H54 (cell line): Measurements from ENCODE around the gene TRPM5.

Source experiments
- DNase-seq: peaks from one replicate; pipeline ENCODE4 v3.0.0; 2011; ENCODE audit warnings: low spot score, mixed read lengths; ENCODE audit not compliant: insufficient read length
- FAIRE-seq: peaks from 3 replicates; lab custom pipeline; 2011; peaks lifted over from hg19 to GRCh38; lab: Jason Lieb, UNC
- POLR2A ChIP-seq: IDR thresholded peaks from 2 replicates; pipeline ENCODE4 v1.6.1; 2011; ENCODE audit warnings: low read depth, mild to moderate bottlenecking, low read length

Gene TRPM5

DNA sequence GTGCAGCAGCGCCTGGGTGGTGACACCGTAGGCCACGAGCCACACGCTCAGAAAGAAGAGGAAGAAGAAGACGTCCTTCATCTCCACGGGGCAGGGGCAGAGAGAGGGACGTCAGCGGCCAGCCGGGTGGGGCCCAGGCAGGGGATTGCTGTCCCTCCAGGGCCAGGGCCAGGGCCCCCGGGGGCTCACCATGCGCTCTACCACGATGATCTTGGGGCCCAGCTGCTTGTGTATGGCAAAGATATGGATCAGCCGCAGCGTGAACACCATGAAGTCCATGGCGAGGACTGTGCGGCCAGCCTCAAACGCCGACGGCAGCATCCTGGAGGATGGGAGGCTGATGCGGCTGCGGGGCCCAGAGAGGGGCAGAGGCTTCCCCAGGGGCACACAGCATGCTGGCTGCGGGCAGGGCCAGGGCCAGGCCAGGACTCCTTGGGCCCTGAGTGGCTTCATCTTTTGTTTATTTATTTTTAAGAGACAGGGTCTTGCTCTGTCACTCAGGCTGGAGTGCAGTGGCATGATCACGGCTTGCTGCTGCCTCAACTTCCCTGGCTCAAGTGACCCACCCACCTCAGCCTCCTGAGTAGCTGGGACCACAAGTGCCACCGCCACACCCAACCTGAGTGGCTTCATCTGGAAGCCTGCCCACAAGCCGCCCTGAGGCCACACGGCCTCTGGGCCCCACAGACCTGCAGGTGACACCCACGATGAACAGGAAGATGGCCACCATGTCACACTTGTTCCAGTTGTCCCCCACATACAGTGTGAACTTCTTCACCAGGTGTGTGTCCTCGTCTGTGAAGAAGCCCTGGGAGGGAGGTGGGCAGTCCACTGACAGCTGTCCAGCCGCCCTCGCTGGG, 32.6 kb downstream of the TRPM5 start:
- no peak for DNase-seq
- no peak for FAIRE-seq
- no peak for TF ChIP-seq POLR2A

DNA sequence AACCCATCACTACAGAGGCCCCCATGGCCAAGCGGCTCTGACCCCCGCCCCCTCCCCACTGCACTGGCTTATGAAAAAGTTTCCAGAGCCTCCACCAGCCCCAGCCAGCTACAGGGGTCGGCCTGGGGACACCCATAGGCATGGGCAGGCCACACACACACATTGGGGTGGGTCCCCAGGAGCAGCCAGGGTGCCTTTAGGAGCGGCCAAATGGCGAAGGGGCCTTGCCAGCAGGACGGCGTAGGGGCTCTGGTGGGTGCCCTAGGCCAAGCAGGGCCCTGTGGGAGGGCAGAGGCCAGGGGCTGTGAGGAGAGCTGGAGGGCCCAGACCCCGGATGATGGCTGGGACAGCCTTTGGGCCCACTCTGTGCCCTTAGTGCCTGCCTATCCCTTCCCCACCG, 33.7 kb downstream of the TRPM5 start:
- DNase-seq (no peak), FAIRE-seq (no peak)
- TF ChIP-seq POLR2A = no peak

DNA sequence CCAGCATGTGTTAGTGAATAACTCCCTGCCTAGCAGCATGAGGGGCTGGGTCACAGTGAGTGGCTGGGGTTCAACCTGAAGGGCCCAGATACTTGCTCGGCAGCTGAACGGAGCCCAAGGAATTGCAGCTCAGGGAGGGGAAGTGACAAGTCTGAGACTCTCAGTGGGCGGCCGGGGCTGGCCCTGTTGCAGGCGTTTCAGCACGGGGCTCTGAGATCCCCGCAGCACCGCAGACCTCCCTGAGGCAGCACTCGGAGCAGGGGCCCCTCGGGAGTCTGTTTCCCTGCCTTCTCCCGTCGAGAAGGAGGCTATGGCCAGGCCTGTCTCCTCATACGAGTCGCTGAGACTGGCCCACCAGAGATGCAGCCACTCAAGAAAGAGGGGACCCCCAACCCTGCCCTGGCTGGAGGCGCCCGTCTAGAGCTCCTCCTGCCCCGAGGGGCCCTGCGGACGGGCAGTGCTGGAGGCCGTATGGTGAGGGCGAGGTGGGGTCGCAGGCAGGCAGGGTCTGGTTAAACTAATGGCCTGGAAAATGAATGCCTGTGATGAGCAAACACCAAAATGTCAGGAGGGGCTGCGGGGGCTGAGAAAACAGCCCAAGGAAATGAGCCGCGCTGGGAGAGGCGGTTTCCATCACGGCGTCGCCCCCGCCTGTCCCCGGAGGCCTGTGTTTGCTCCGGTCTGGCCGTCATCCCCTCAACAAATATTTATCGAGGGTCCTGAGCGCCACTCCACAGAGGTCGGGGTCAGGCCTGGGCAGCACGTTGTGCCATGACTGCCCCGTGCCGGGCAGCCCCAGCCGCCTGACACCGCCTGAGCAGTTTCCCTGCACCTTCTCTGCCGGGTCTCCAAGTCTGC, 34.5 kb downstream of the TRPM5 start:
- DNase-seq = no peak
- no peak for TF ChIP-seq POLR2A
- FAIRE-seq = no peak

DNA sequence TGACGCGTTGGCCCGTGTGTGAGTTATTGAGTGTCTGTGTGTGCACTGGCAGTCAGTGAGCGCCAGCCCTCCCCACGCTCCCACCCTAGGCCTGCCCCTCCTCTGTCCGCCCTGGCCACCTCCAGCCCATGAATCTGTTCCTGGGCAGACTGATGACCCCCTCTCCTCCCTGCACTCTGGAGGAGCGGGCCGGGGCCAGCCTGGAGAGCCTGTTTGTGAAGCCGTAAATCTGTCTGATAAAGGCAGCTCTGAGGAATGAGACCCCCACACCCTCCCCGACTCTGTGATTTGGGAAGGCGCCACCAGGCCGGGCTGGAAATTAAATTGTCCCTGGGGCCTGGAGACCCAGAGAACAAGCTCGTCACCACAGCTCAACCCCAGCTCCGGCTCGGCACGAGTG, 35.2 kb downstream of the TRPM5 start:
- no peak for TF ChIP-seq POLR2A
- FAIRE-seq (no peak), DNase-seq (no peak)

DNA sequence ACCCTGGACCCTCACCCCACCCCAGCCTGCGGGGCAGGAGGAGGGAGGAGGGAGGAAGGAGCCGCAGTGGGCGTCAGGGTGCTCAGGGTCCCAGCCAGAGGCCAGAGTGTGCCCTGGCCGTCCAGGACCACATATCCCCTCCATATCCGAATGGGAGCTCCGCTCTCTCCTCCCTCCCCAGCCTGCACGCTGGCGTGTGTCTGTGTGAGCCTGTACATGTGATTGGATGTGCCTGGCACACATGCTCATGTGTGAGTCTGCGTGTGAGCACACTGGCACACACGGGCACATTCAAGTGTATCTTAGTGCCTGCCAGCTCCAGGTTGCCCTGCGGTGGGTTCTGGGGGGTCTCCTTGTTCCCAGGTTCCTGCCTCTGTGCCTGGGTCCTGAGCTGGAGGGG, 35.6 kb downstream of the TRPM5 start:
- FAIRE-seq (no peak), DNase-seq (no peak)
- no peak for TF ChIP-seq POLR2A

DNA sequence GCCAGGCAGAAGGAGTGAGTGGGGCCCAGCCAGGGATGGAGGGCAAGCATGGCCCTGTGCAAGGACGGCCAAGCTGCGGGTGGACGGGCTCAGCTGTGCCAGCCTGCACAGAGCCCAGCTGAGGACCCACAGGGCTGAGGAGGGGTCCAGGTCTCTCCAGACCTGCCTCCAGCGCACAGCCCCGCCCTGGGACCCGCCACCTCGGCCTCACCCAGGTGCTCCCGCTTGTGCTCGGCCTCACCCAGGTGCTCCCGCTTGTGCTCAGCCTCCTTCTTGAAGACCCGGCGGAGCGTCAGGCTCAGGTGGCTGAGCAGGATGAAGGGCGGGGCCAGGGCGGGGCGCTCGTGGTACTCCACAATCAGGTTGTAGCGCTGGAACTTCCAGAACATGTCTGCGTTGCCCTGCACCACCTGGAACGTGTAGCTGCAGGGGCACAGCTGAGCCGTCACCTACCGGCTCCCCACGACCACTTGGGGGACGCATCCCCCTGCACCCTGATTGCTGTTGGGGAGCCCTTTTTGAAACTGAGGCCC, 37.4 kb downstream of the TRPM5 start:
- DNase-seq (no peak), FAIRE-seq (no peak)
- no peak for TF ChIP-seq POLR2A

DNA sequence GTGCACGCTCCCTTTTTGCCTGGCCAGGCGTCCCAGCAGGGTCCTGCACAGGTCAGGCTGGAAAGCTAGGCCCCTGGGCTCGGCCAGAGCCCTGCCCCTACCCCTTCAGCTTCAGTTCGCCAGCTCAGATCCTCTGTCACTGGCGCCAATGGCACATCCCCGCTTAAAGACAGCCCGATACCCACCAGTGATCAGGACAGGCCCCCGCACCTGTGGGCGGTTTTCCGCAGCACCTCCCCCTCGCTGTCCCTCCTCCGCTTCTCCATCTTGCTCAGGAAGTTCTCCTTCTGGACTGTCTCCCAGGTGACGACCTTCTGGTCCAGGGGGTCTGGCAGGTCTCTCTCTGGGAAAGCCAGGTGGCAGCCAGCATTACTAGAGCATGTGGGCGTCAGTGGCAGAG, 37.9 kb downstream of the TRPM5 start:
- TF ChIP-seq POLR2A = no peak
- FAIRE-seq = no peak
- no peak for DNase-seq

DNA sequence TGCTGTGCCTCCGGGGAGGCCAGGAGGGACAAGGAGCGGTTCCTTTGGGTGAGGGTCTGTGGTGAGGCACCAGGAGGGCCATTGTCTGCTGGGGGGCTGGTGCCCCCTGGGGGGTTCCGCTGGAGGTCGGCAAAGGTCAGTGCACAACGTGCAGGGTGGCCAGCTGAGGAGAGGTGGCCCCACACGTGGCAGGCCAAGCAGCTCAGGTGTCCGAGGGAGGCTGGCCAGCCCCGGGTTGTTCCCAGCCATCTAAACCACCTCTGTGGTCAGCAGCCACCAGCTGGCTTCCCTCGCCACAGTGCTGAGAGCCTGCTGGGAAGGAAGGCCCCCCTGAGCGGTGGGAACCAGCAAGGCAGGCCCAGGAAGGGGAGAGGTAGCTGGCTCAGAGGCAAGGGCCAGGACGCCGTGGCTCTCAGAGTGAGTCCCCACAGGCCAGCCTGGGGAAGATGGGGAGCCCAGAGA, 39.5 kb downstream of the TRPM5 start:
- no peak for TF ChIP-seq POLR2A
- DNase-seq = no peak
- no peak for FAIRE-seq

DNA sequence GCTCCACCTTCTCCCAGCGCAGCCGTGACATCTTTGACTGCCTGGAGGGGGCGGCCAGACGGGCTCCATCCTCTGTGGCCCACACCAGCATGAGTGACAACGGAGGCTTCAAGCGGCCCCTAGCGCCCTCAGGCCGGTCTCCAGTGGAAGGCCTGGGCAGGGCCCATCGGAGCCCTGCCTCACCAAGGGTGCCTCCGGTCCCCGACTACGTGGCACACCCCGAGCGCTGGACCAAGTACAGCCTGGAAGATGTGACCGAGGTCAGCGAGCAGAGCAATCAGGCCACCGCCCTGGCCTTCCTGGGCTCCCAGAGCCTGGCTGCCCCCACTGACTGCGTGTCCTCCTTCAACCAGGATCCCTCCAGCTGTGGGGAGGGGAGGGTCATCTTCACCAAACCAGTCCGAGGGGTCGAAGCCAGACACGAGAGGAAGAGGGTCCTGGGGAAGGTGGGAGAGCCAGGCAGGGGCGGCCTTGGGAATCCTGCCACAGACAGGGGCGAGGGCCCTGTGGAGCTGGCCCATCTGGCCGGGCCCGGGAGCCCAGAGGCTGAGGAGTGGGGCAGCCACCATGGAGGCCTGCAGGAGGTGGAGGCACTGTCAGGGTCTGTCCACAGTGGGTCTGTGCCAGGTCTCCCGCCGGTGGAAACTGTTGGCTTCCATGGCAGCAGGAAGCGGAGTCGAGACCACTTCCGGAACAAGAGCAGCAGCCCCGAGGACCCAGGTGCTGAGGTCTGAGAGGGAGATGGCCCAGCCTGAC, 41.2 kb downstream of the TRPM5 start:
- DNase-seq = no peak
- no peak for FAIRE-seq
- no peak for TF ChIP-seq POLR2A

DNA sequence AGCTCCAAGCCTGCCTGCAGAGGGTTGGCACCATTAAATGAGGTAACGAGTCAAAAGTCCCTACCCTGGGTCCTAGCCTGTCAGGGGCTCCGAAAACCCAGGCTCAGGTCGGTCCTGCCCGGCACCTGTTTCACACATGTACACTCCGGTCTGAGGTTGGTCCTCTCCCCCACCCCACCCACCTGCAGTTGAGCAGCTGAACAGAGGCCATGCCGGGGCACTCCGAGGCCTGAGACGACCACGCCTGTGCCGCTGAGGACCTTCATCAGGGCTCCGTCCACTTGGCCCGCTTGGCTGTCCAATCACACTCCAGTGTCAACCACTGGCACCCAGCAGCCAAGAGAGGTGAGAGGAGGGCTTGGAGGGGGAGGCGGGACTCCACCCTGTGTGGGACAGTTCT, 42.2 kb downstream of the TRPM5 start:
- no peak for FAIRE-seq
- no peak for DNase-seq
- no peak for TF ChIP-seq POLR2A

DNA sequence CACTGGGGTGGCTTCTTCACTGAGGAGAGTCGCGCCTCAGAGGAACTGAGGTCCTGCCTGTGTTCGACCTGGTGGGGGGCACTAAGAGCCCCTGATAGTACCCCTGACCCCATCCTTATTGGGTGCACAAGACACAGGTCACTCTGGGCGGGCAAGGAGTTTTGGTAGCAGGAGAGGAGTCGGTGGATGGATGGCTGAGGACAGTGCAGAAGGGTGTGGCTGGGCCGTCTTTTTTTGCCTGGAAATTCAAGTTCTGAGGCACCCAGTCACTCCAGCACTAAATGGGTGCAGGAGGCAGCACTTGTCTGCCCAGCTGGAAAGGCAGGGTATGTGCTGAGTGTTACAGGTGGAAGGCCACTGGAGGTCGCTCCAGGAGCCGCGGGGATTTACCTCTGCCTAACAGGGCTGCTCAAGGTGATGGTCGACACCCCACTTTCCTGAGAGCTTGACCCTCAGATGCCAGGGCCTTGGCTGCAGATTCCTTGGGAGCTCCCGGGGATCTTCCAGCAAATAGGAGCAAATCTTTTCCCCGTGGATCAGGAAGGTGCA, 42.8 kb downstream of the TRPM5 start:
- no peak for TF ChIP-seq POLR2A
- FAIRE-seq (no peak), DNase-seq (no peak)

DNA sequence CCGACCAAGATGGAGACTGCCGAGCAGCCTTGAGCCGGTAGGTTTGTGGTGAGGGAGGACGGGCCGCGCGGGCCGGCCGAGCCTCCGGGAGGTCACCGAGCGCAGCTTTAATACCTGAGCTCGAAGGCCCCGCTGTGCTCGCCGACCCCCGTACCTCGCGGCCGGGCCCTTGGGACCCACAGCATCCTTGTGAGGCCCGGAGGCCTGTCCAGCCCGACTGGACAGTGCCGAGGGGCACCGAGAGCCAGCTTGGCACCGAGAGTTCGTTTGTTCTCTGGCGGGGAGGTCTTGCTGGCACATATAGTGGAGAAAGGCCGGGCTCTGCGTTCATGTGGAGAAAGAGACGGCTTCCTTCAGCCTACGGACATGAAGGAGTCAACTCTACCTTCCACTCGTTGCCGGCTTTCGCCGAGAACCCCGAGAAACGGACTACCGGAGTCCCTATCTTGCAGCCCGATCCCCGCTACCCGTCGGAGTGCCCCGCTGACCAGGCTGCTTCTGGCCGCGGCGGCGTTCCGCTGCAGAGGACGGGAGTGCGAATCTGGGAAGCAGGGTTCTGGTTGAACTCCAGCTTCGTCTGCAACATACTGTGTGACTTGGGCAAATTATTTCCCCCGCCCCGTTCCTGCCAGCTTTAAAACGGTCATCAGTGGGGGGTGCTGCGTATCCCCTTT, 43.4 kb downstream of the TRPM5 start:
- no peak for TF ChIP-seq POLR2A
- no peak for FAIRE-seq

More for the DNA sequence above, 43.4 kb downstream of the TRPM5 start:
- DNase-seq = no peak
